Hematopoietic multipotent progenitor cell treated with erythropoietin and hydrocortisone succinate and interleukin-3 and kit ligand, for 6 days (in vitro differentiated cells): ENCODE measurements around the gene DUOXA1.
"Not testable (repeated sequence)": the region's sequence is repeated elsewhere in the genome, so short reads cannot be mapped to it uniquely, and the experiment has no call there.

Experiments used
- DNase-seq: peaks from one replicate; pipeline ENCODE4 v3.0.0-alpha.2; 2015

Gene DUOXA1

GRCh38 chr15:45087513-45087912 lies 42.2 kb downstream of the DUOXA1 start:
- DNase-seq: peak; percentile 40

GRCh38 chr15:45084163-45084562 lies 45.5 kb downstream of the DUOXA1 start:
- DNase-seq: no peak

- DNase-seq: peak; percentile 19
Observed at GRCh38 chr15:45083223-45083622, 46.5 kb downstream of the DUOXA1 start.

- not testable (repeated sequence) for DNase-seq
Observed at GRCh38 chr15:45082412-45082811, 47.3 kb downstream of the DUOXA1 start.

GRCh38 chr15:45080593-45080992 lies 49.1 kb downstream of the DUOXA1 start:
- DNase-seq: not testable (repeated sequence)

GRCh38 chr15:45079628-45080246 lies 49.9 kb downstream of the DUOXA1 start:
- DNase-seq: not testable (repeated sequence)

GRCh38 chr15:45079201-45079600 lies 50.5 kb downstream of the DUOXA1 start:
- DNase-seq: not testable (repeated sequence)

GRCh38 chr15:45077391-45077790 lies 52.3 kb downstream of the DUOXA1 start:
- not testable (repeated sequence) for DNase-seq

- not testable (repeated sequence) for DNase-seq
Observed at GRCh38 chr15:45075440-45076320, 54.0 kb downstream of the DUOXA1 start.

- not testable (repeated sequence) for DNase-seq
Observed at GRCh38 chr15:45073602-45074001, 56.1 kb downstream of the DUOXA1 start.

GRCh38 chr15:45069942-45070360 lies 59.7 kb downstream of the DUOXA1 start:
- not testable (repeated sequence) for DNase-seq
